Measurements from ENCODE around the gene ZYX.

DNA sequence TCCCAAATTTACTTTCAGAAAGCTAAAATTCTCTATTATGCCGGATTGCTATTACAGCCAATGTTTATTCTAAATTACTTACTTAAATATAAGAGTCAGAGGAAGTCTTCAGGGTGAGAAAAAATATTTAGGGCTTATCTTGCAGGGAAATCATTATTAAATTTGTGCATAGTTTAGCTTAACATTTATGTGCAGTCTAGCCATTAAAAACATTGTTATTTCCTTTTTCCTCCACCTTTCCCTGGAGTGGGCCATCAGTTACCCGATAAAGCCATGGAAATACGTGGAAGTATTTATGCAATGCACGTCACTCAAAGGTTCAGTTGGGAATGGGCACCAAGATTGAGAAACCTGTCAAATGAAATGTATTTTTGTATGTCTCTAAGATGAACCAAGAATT is 52.6 kb downstream of the ZYX start:
- no peak for TF ChIP-seq EZH2 (IDR thresholded peaks at IDR 0.05; ENCODE audit: insufficient read depth, low read length)
- TF ChIP-seq, protein P1, sequence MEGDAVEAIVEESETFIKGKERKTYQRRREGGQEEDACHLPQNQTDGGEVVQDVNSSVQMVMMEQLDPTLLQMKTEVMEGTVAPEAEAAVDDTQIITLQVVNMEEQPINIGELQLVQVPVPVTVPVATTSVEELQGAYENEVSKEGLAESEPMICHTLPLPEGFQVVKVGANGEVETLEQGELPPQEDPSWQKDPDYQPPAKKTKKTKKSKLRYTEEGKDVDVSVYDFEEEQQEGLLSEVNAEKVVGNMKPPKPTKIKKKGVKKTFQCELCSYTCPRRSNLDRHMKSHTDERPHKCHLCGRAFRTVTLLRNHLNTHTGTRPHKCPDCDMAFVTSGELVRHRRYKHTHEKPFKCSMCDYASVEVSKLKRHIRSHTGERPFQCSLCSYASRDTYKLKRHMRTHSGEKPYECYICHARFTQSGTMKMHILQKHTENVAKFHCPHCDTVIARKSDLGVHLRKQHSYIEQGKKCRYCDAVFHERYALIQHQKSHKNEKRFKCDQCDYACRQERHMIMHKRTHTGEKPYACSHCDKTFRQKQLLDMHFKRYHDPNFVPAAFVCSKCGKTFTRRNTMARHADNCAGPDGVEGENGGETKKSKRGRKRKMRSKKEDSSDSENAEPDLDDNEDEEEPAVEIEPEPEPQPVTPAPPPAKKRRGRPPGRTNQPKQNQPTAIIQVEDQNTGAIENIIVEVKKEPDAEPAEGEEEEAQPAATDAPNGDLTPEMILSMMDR (IDR thresholded peaks at IDR 0.05; ENCODE audit: insufficient read depth, low read depth, low read length): no peak

Data from astrocyte (in vitro differentiated cells and primary cell).